K562 (cell line): ENCODE results near the gene GRAMD1B. TPM values are rescaled to one million over a fixed set of nuclear protein-coding genes. Genes with fewer than 3 reads are reported as not detected.

Experiments used
- ATAC-seq: fragments of 200-7000 bp; cut with Tn5 transposase; 3 replicates; pipeline ENCODE4 v1.9.1; 2020; ENCODE audit warnings: moderate library complexity
- BruUV-seq: library from RNA; stranded (reverse); fragments of 400-500 nt; replicated peaks from 2 replicates; lab custom pipeline; 2021; lab: Mats Ljungman, UMichigan
- CTCF ChIA-PET: fragments of 300-600 bp; formaldehyde crosslinking; extraction: SDS; loops from one replicate; lab custom pipeline; 2021; ENCODE audit warnings: low intra/inter-chr PET ratio; lab: Yijun Ruan, JAX
- POLR2A ChIA-PET: fragments of 300-600, 350-650 bp; sonication (Branson Sonifier 250); formaldehyde crosslinking; extraction: SDS; loops from one replicate; lab custom pipeline; 2021; ENCODE audit warnings: antibody characterized with exemption, inconsistent platforms; lab: Yijun Ruan, JAX
- DNase-seq, 4 experiments: peaks; one replicate each; pipeline versions ENCODE4 v3.0.0 to v3.0.0-alpha.2; 2011 to 2018; ENCODE audit warnings: low spot score in 3 of 4, mixed read lengths in 3 of 4; ENCODE audit errors: extremely low read depth in 1 of 4
- FAIRE-seq: peaks from 2 replicates; lab custom pipeline; 2011; peaks lifted over from hg19 to GRCh38; lab: Jason Lieb, UNC
- H2AFZ ChIP-seq: 2 replicates; pipeline ENCODE4 v1.6.0; 2011; ENCODE audit warnings: low read depth, low read length, control low read depth, inconsistent platforms
- H3K27ac ChIP-seq: fragments of 200-600 bp; 3 replicates; pipeline ENCODE4 v1.8.0; 2011; ENCODE audit warnings: low read depth, mild to moderate bottlenecking, control low read depth, inconsistent platforms, low read length, moderate library complexity, mixed read lengths; ENCODE audit errors: extremely low read depth
- H3K27me3 ChIP-seq, 2 experiments: fragments of 300-600 bp in 1 of 2; 2 replicates in 1 of 2; 3 replicates in 1 of 2; pipeline versions ENCODE4 v1.6.0 to v1.8.0; 2011; ENCODE audit warnings: inconsistent platforms in 2 of 2, low read length in 2 of 2, mild to moderate bottlenecking in 1 of 2, mixed read lengths in 1 of 2, moderate library complexity in 1 of 2; ENCODE audit not compliant: control insufficient read depth in 2 of 2, insufficient read depth in 2 of 2
- H3K36me3 ChIP-seq: fragments of 300-600 bp; 3 replicates; pipeline ENCODE4 v1.8.0; 2011; ENCODE audit warnings: mild to moderate bottlenecking, low read length, inconsistent platforms; ENCODE audit not compliant: control insufficient read depth, insufficient read depth
- H3K4me1 ChIP-seq, 2 experiments: fragments of 200-600 bp in 1 of 2; replicated peaks in 1 of 2; 2 replicates in 1 of 2; 3 replicates in 1 of 2; pipeline versions ENCODE4 v1.5.1 to v1.8.0; 2011; ENCODE audit warnings: inconsistent platforms in 2 of 2, low read length in 2 of 2, mild to moderate bottlenecking in 1 of 2, mixed read lengths in 1 of 2, moderate library complexity in 1 of 2; ENCODE audit not compliant: control insufficient read depth in 2 of 2, insufficient read depth in 2 of 2
- H3K4me2 ChIP-seq: 2 replicates; pipeline ENCODE4 v1.6.1; 2011; ENCODE audit warnings: low read length, control low read depth, inconsistent platforms, mixed read lengths; ENCODE audit not compliant: insufficient read depth
- H3K4me3 ChIP-seq: fragments of 200-600 bp; sonication (generic), shearing (Covaris generic); 2 replicates; pipeline ENCODE4 v1.5.1; 2016; ENCODE audit warnings: control low read depth, inconsistent platforms
- H3K79me2 ChIP-seq: fragments of 200-600 bp; 3 replicates; pipeline ENCODE4 v1.8.0; 2011; ENCODE audit warnings: low read length, inconsistent platforms; ENCODE audit not compliant: control insufficient read depth, insufficient read depth
- H3K9ac ChIP-seq, 2 experiments: 2 replicates each; pipeline versions ENCODE4 v1.6.0 to v1.6.1; 2011; ENCODE audit warnings: low read depth in 2 of 2, low read length in 2 of 2, control low read depth in 1 of 2, inconsistent platforms in 1 of 2, mild to moderate bottlenecking in 1 of 2, mixed read lengths in 1 of 2; ENCODE audit not compliant: insufficient read depth in 1 of 2
- H3K9me1 ChIP-seq: one replicate; pipeline ENCODE4 v1.6.0; 2011; ENCODE audit warnings: inconsistent platforms, mild to moderate bottlenecking, low read length, moderate library complexity; ENCODE audit not compliant: control insufficient read depth, insufficient read depth
- H3K9me3 ChIP-seq: replicated peaks from 2 replicates; pipeline ENCODE4 v1.5.1; 2011; ENCODE audit warnings: low read depth, low read length, inconsistent platforms; ENCODE audit not compliant: control insufficient read depth, insufficient read depth
- H4K20me1 ChIP-seq: replicated peaks from 2 replicates; pipeline ENCODE4 v1.6.1; 2011; ENCODE audit warnings: low read length, inconsistent platforms, mixed read lengths; ENCODE audit not compliant: control insufficient read depth, insufficient read depth
- ATF2 ChIP-seq: sonication (generic); formaldehyde crosslinking; IDR thresholded peaks from 2 replicates; pipeline ENCODE4 v1.8.1; 2022; ENCODE audit warnings: missing genetic modification reagents
- CBX2 ChIP-seq: fragments of 200-600 bp; sonication (generic); IDR thresholded peaks from one replicate; pipeline ENCODE4 v1.6.1; 2012; ENCODE audit warnings: mild to moderate bottlenecking, low read length, inconsistent platforms; ENCODE audit not compliant: insufficient read depth, poor library complexity, severe bottlenecking
- CC2D1A ChIP-seq: fragments of 450-650 bp; IDR thresholded peaks from 2 replicates; pipeline ENCODE4 v1.6.1; 2017; ENCODE audit warnings: mild to moderate bottlenecking
- DNMT1 ChIP-seq: fragments of 450-650 bp; IDR thresholded peaks from 2 replicates; pipeline ENCODE4 v1.6.1; 2016; ENCODE audit warnings: antibody characterized with exemption, mild to moderate bottlenecking
- FOS ChIP-seq: IDR thresholded peaks from 3 replicates; pipeline ENCODE4 v1.6.1; 2011; ENCODE audit not compliant: insufficient read length; ENCODE audit errors: extremely low read depth
- HDAC2 ChIP-seq: fragments of 450-650 bp; IDR thresholded peaks from 2 replicates; pipeline ENCODE4 v1.6.1; 2016; ENCODE audit warnings: mild to moderate bottlenecking
- KLF1 ChIP-seq: fragments of 450-650 bp; IDR thresholded peaks from 2 replicates; pipeline ENCODE4 v1.6.1; 2016; ENCODE audit warnings: missing genetic modification characterization, missing compliant biosample characterization
- MCM7 ChIP-seq, 2 experiments: fragments of 450-650 bp; IDR thresholded peaks; 2 replicates each; pipeline ENCODE4 v1.6.1; 2016 to 2018
- MTA3 ChIP-seq: fragments of 450-650 bp; formaldehyde crosslinking; IDR thresholded peaks from 2 replicates; pipeline ENCODE4 v1.6.1; 2017; ENCODE audit warnings: mild to moderate bottlenecking, borderline replicate concordance
- NELFE ChIP-seq: IDR thresholded peaks from 2 replicates; pipeline ENCODE4 v1.6.1; 2011; ENCODE audit warnings: mild to moderate bottlenecking; ENCODE audit not compliant: insufficient read depth, insufficient read length
- SREBF1 ChIP-seq: fragments of 150-350 bp; IDR thresholded peaks from 2 replicates; pipeline ENCODE4 v1.6.1; 2014; ENCODE audit warnings: antibody characterized with exemption, low read depth, low read length, borderline replicate concordance
- TAF15 ChIP-seq: fragments of 200-400 bp; formaldehyde crosslinking; IDR thresholded peaks from 2 replicates; pipeline ENCODE4 v1.6.1; 2017; ENCODE audit warnings: mild to moderate bottlenecking, low read depth, low read length, moderate library complexity
- TAF9B ChIP-seq: fragments of 450-650 bp; IDR thresholded peaks from 2 replicates; pipeline ENCODE4 v1.6.1; 2018; ENCODE audit warnings: mild to moderate bottlenecking; ENCODE audit not compliant: partially characterized antibody
- TCF3 ChIP-seq: sonication (generic); formaldehyde crosslinking; IDR thresholded peaks from 2 replicates; pipeline ENCODE4 v1.4.0; 2020; ENCODE audit warnings: mild to moderate bottlenecking, missing genetic modification reagents
- TCF7L2 ChIP-seq: fragments of 150-350 bp; IDR thresholded peaks from 2 replicates; pipeline ENCODE4 v1.6.1; 2016; ENCODE audit warnings: low read depth, mild to moderate bottlenecking, low read length, moderate library complexity
- TRIM24 ChIP-seq, 2 experiments: fragments of 450-650 bp; IDR thresholded peaks; 2 replicates each; pipeline ENCODE4 v1.6.1; 2016
- ZNF140 ChIP-seq: fragments of 250-450 bp; sonication (Bioruptor Pico); IDR thresholded peaks from 2 replicates; pipeline ENCODE4 v1.8.0; 2021; ENCODE audit warnings: moderate library complexity, mild to moderate bottlenecking, inconsistent platforms
- ZZZ3 ChIP-seq: fragments of 450-650 bp; IDR thresholded peaks from 2 replicates; pipeline ENCODE4 v1.6.1; 2016; ENCODE audit warnings: antibody characterized with exemption, mild to moderate bottlenecking, moderate library complexity
- WGBS: fragments of 100-300 bp; shearing (Covaris generic); methylation state at CpG from one replicate; pipeline ENCODE4 v1.1.6; 2016; ENCODE audit warnings: low coverage, mixed read lengths; ENCODE audit not compliant: insufficient coverage; ENCODE audit errors: missing lambda C conversion rate; 5-methylcytosine and 5-hydroxymethylcytosine counted together
- in situ Hi-C: fragments of 300-500 bp; cut with MboI; formaldehyde crosslinking; loops from 4 replicates; pipeline ENCODE4 v1.15.0; 2018; ENCODE audit warnings: inconsistent platforms, mixed read lengths
- intact Hi-C: fragments of 100-400 bp; cut with micrococcal nuclease; formaldehyde crosslinking; loops from 2 replicates; pipeline ENCODE4 v1.14.2; 2022
- polyA plus RNA-seq, 8 experiments: library from polyadenylated mRNA; depleted of rRNA in 4 of 8; stranded (reverse) in 5 of 8; unstranded in 3 of 8; fragments of >200 nt; fragmentation: Nextera tagmentation in 2 of 8; fragmentation: Illumina TruSeq in 1 of 8; extraction: Ambion mirVana in 2 of 8; extraction: Trizol in 1 of 8; gene quantifications; 2 replicates each; pipeline versions ENCODE4 v1.2.1 to v1.2.3, GENCODE V29; 2011 to 2014; ENCODE audit warnings: inconsistent platforms in 1 of 8, missing spikeins in 1 of 8
- total RNA-seq, 7 experiments: library from RNA; depleted of rRNA in 6 of 7; stranded (reverse); fragments of >200 nt in 6 of 7; fragmentation: Illumina TruSeq in 2 of 7; extraction: Trizol in 2 of 7; gene quantifications; 2 replicates each; pipeline versions ENCODE4 v1.2.1 to v1.2.3, GENCODE V29; 2011 to 2021; ENCODE audit warnings: low replicate concordance in 1 of 7
- TF ChIP-seq, protein P1 (sequence below), 2 experiments: fragments of 450-650 bp; conservative IDR thresholded peaks; 2 replicates each; pipeline ENCODE4 v1.6.1; 2017; ENCODE audit warnings: mild to moderate bottlenecking in 2 of 2, moderate library complexity in 2 of 2

The GRAMD1B gene
- total and polyA plus RNA-seq, 9 of the 15 experiments (the other 6 are each of a cell fraction or from before 2014, with no cell fraction given), result 0.31 TPM; not detected in 8

DNA sequence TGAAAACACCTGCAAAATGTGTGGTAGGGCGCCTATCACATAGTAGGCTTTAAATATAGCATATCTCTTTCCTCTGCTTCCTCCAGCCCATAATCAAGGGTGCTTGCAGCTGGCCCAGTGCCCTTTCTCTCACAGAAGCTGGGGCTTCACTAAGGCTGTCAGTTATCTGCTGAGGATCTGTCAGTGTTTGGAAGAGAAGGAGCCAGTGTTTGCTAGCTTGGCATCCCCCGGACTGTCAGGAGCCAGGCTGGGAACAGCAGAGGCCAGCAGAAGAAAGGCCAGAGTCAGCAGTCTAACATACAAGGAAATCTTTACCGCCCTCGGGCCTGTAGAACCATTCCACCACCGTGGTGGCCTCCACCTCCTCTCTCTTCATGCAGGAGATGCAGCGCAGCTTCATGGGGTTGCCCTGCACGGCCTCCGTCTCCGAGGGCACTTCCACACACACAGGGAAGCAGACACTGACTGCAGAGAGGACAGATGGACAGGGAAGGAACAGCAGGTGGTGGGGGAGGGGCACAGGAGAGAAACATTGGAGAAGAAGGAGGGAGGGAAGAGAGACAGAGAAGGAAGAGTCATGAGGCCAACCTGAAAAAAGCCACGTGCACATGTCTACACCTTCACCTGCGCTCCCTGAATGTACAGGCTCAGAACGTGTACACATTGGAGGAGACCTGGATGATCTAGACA is 215.4 kb downstream of the GRAMD1B start:
- intact Hi-C loops, result loop anchor here (10.0 kb wide), 1 partner anchor 419 kb away; no protein-coding TSS in a partner anchor
- H3K9me1 ChIP-seq, result peaks cover 3% of the 10 kb centered on the region
- no peak for ATAC-seq
- BruUV-seq, result no TSS peak
- in situ Hi-C loops, result no loop called here
- H4K20me1 ChIP-seq, result no peaks in the 10 kb centered on the region
- H3K9me3 ChIP-seq, result no peaks in the 10 kb centered on the region
- DNase-seq, result no peak
- no peaks in the 10 kb centered on the region for H3K36me3 ChIP-seq
- no peak overlapping the region for H3K4me2 ChIP-seq
- POLR2A ChIA-PET, result no interaction called here
- H3K4me1 ChIP-seq, result no peaks in the 10 kb centered on the region
- under 1% methylated on average over 12 of the region's 12 CpGs for WGBS
- H3K9ac ChIP-seq, result no peak overlapping the region
- H3K27me3 ChIP-seq, result peaks cover 0 to 26% of the 10 kb centered on the region in 2 experiments; a peak in 2 of 5 replicates
- no peak overlapping the region for H3K27ac ChIP-seq
- no peak for FAIRE-seq
- H3K79me2 ChIP-seq, result no peaks in the 10 kb centered on the region
- CTCF ChIA-PET, result no interaction called here
- TF ChIP-seq FOS (no peak), CBX2 (no peak), ZZZ3 (no peak), DNMT1 (no peak), TCF3 (CRISPR knock-in tag) (no peak), CC2D1A (no peak), NELFE (no peak), HDAC2 (no peak), TCF7L2 (no peak), TAF15 (no peak), MCM7 (IDR thresholded peaks at IDR 0.05) (no peak), ATF2 (CRISPR knock-in tag) (no peak), TRIM24 (IDR thresholded peaks at IDR 0.05) (no peak), ZNF140 (no peak), SREBF1 (no peak), TAF9B (no peak), MTA3 (no peak), KLF1 (no peak)
- TF ChIP-seq, protein P1, sequence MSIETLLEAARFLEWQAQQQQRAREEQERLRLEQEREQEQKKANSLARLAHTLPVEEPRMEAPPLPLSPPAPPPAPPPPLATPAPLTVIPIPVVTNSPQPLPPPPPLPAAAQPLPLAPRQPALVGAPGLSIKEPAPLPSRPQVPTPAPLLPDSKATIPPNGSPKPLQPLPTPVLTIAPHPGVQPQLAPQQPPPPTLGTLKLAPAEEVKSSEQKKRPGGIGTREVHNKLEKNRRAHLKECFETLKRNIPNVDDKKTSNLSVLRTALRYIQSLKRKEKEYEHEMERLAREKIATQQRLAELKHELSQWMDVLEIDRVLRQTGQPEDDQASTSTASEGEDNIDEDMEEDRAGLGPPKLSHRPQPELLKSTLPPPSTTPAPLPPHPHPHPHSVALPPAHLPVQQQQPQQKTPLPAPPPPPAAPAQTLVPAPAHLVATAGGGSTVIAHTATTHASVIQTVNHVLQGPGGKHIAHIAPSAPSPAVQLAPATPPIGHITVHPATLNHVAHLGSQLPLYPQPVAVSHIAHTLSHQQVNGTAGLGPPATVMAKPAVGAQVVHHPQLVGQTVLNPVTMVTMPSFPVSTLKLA (conservative IDR thresholded peaks at IDR 0.05), result no peak
- no peak overlapping the region for H3K4me3 ChIP-seq
- no peak overlapping the region for H2AFZ ChIP-seq
